Upper lobe of left lung (tissue), 6 donors: ENCODE results near the gene SYT5. TPM values are rescaled to one million over a fixed set of nuclear protein-coding genes. Genes with fewer than 3 reads are reported as not detected.
A peak's percentile ranks its signal among the peaks of the same experiment; 100 is the strongest.

Experiments used
- ATAC-seq, 2 donors: fragments of 200-7000 bp; cut with Tn5 transposase; one replicate each; pipeline ENCODE4 v1.9.1; 2022; ENCODE audit warnings: mild to moderate bottlenecking in 2 of 2, moderate library complexity in 2 of 2; ENCODE audit not compliant: low FRiP score in 2 of 2
- DNase-seq, 2 donors: peaks; one replicate each; pipeline ENCODE4 v3.0.0-alpha.2; 2019 to 2020
- H3K27ac ChIP-seq, 4 donors: fragments of 200-600 bp; sonication (generic); one replicate each; pipeline ENCODE4 v1.5.1; 2016 to 2019
- H3K27me3 ChIP-seq, 4 donors: fragments of 200-600 bp; sonication (generic); one replicate each; pipeline ENCODE4 v1.5.1; 2017 to 2019
- H3K36me3 ChIP-seq, 4 donors: fragments of 200-600 bp; sonication (generic); one replicate each; pipeline ENCODE4 v1.5.1; 2016 to 2019
- H3K4me1 ChIP-seq, 4 donors: fragments of 200-600 bp; sonication (generic); one replicate each; pipeline ENCODE4 v1.5.1; 2018 to 2019
- H3K4me3 ChIP-seq, 4 donors: fragments of 200-600 bp; sonication (generic); one replicate each; pipeline ENCODE4 v1.5.1; 2017 to 2019; ENCODE audit warnings: mild to moderate bottlenecking in 2 of 4, moderate library complexity in 1 of 4
- H3K9me3 ChIP-seq, 4 donors: fragments of 200-600 bp; sonication (generic); one replicate each; pipeline ENCODE4 v1.5.1; 2018 to 2019
- EP300 ChIP-seq, 4 donors: sonication (generic); formaldehyde crosslinking; IDR thresholded peaks; one replicate each; pipeline ENCODE4 v1.5.1; 2017; ENCODE audit warnings: antibody characterized with exemption in 4 of 4, control low read depth in 2 of 4
- POLR2A ChIP-seq, 4 donors: fragments of 450-650 bp; IDR thresholded peaks; one replicate each; pipeline ENCODE4 v1.5.1; 2016 to 2017; ENCODE audit warnings: antibody characterized with exemption in 4 of 4, mild to moderate bottlenecking in 2 of 4
- POLR2AphosphoS5 ChIP-seq, 2 donors: sonication (generic); formaldehyde crosslinking; IDR thresholded peaks; one replicate each; pipeline ENCODE4 v1.5.1; 2017; ENCODE audit warnings: antibody characterized with exemption in 2 of 2
- WGBS, 2 donors: methylation state at CpG; one replicate each; pipeline ENCODE4 v1.1.5; 2017 to 2018; 5-methylcytosine and 5-hydroxymethylcytosine counted together
- total RNA-seq, 6 donors: library from RNA; depleted of rRNA in 4 of 6; stranded (reverse); fragments of >200 nt in 4 of 6; gene quantifications; one replicate each; pipeline versions ENCODE4 v1.1.0 to v1.2.1, GENCODE V29; 2016 to 2021
- TF ChIP-seq, protein P1 (sequence below), 6 experiments: fragments of 450-650 bp in 4 of 6; fragments of 200-600 bp in 2 of 6; sonication (generic) in 2 of 6; IDR thresholded peaks; one replicate each; pipeline ENCODE4 v1.5.1; 2016 to 2019; ENCODE audit warnings: antibody characterized with exemption in 6 of 6
- donor health status: DM: no; HTN: no; CAD: no; lungs with moderate emphysema.
- donor health status: DM: no; HTN: yes; CAD: no; lungs with severe emphysema.

Gene SYT5
- total RNA-seq, 6 donors from 2014 or later, result 0.11 to 0.91 TPM; not detected in 4

DNA sequence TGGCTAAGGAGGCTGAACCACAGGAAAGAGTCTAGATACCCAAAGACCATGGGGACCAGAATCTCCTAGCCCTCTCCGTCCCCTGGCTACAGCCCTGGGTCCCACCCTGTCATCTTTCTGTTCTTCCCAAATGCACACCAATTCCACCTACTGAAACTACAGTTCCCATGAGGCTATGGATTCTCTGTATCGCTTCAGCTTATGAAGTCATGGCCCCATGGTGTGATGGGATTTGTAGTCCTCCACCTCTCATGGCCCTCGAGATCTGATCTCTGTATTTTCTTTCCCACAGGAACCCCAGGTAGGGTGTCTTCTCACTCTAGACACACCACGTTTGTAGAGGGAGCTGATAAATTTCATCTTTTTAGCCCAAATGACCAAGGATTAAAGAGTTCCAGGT lies 17.4 kb upstream of the SYT5 start:
- ATAC-seq, result peak in 1 of 2 donors; percentile 33
- no peak overlapping the region for H3K27ac ChIP-seq
- H3K4me1 ChIP-seq, result no peaks in the 10 kb centered on the region
- no peak for DNase-seq
- H3K4me3 ChIP-seq, result no peak overlapping the region
- WGBS, 2 donors, result 52 to 53% methylated on average over 4 of the region's 4 CpGs
- H3K9me3 ChIP-seq, result no peaks in the 10 kb centered on the region
- no peaks in the 10 kb centered on the region for H3K36me3 ChIP-seq
- no peaks in the 10 kb centered on the region for H3K27me3 ChIP-seq
- TF ChIP-seq EP300 (IDR thresholded peaks at IDR 0.05), result no peak
- no peak for TF ChIP-seq POLR2A (IDR thresholded peaks at IDR 0.05)

DNA sequence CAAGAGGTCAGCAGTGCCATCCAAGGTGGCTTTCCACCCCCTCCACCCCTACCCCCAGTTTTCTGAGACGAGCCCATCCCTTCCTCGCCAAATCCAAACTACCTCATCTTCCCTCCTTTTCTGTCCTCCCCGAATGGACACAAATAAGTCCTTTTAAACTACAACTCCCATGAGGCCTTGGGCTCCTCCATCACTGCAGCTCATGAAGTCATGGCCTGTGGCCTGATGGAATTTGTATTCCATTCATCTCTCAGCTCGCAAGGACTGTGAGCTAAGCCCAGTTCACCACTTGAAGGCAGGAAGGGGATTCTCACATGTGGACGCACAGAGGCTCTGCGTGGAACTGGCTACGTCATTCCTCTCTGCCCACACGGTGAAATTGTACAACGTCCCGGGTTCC lies 16.7 kb upstream of the SYT5 start:
- TF ChIP-seq EP300 (IDR thresholded peaks at IDR 0.05), result no peak
- TF ChIP-seq, protein P1, sequence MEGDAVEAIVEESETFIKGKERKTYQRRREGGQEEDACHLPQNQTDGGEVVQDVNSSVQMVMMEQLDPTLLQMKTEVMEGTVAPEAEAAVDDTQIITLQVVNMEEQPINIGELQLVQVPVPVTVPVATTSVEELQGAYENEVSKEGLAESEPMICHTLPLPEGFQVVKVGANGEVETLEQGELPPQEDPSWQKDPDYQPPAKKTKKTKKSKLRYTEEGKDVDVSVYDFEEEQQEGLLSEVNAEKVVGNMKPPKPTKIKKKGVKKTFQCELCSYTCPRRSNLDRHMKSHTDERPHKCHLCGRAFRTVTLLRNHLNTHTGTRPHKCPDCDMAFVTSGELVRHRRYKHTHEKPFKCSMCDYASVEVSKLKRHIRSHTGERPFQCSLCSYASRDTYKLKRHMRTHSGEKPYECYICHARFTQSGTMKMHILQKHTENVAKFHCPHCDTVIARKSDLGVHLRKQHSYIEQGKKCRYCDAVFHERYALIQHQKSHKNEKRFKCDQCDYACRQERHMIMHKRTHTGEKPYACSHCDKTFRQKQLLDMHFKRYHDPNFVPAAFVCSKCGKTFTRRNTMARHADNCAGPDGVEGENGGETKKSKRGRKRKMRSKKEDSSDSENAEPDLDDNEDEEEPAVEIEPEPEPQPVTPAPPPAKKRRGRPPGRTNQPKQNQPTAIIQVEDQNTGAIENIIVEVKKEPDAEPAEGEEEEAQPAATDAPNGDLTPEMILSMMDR (IDR thresholded peaks at IDR 0.05), result no peak
- no peak for TF ChIP-seq POLR2A (IDR thresholded peaks at IDR 0.05)
- TF ChIP-seq POLR2AphosphoS5 (IDR thresholded peaks at IDR 0.05), result no peak
- Histone ChIP-seq H3K27me3 (no peaks in the 10 kb centered on the region), H3K4me1 (no peaks in the 10 kb centered on the region), H3K27ac (no peak overlapping the region), H3K4me3 (no peak overlapping the region), H3K9me3 (no peaks in the 10 kb centered on the region), H3K36me3 (no peaks in the 10 kb centered on the region)
- ATAC-seq (no peak), DNase-seq (no peak)
- WGBS, 2 donors, result 82% methylated on average over 10 of the region's 10 CpGs

DNA sequence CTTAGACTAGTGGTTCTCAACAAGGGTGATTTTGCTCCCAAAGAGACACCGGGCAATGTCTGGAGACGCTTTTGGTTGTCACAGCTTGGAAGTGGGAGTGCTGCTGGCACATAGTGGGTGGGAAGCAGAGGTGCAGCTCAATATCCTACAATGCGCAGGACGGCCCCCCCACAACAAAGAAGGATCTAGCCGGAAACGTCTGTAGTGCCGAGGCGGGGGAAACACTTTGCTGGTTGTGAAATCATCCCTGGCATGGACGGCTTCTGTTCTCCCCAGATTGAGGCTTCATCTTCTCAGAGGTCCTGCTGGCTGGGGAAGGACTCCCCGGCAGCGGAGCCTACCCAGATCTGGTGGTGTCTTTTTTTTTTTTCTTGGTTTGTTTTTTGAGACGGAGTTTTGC lies 13.4 kb upstream of the SYT5 start:
- H3K9me3 ChIP-seq, result no peaks in the 10 kb centered on the region
- peaks cover 0 to 4% (median 0%) of the 10 kb centered on the region in 4 donors for H3K4me1 ChIP-seq
- H3K27ac ChIP-seq, result no peak overlapping the region
- H3K4me3 ChIP-seq, result no peak overlapping the region
- no peaks in the 10 kb centered on the region for H3K36me3 ChIP-seq
- TF ChIP-seq POLR2A (IDR thresholded peaks at IDR 0.05) (no peak), POLR2AphosphoS5 (IDR thresholded peaks at IDR 0.05) (no peak), EP300 (IDR thresholded peaks at IDR 0.05) (no peak)
- TF ChIP-seq, protein P1 (IDR thresholded peaks at IDR 0.05), result no peak
- DNase-seq (no peak), ATAC-seq (no peak)
- no peaks in the 10 kb centered on the region for H3K27me3 ChIP-seq
- WGBS, 2 donors, result 67 to 70% methylated on average over 12 of the region's 12 CpGs

DNA sequence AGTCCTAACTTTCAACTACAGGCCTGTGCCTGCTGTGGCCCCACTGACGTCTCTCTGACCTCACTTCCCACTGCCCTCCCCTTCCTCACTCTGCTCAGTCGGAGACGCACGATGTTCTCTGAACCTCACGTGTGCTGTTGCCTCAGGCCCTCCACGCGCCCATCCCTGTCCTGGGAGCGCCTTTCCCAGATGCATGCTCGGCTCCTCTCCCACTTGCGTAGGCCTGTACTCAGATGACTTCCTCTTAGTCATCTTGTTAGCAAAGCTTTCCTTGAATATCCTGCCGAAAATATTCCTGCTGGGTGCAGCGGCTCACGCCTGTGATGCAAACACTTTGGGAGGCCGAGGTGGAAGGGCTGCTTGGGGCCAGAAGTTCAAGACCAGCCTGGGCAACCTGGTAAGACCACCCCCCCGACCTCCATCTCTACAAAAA lies 9.3 kb upstream of the SYT5 start:
- Histone ChIP-seq H3K9me3 (no peaks in the 10 kb centered on the region), H3K4me1 (peaks cover 0 to 5% (median 0%) of the 10 kb centered on the region in 4 donors), H3K36me3 (no peaks in the 10 kb centered on the region), H3K4me3 (no peak overlapping the region), H3K27ac (no peak overlapping the region), H3K27me3 (no peaks in the 10 kb centered on the region)
- ATAC-seq (peak in 1 of 2 donors; percentile 94), DNase-seq (peak in 1 of 2 donors; percentile 25)
- 60 to 63% methylated on average over 15 of the region's 15 CpGs for WGBS, 2 donors
- TF ChIP-seq, protein P1 (IDR thresholded peaks at IDR 0.05), result no peak
- TF ChIP-seq POLR2AphosphoS5 (IDR thresholded peaks at IDR 0.05) (no peak), POLR2A (IDR thresholded peaks at IDR 0.05) (no peak), EP300 (IDR thresholded peaks at IDR 0.05) (no peak)

DNA sequence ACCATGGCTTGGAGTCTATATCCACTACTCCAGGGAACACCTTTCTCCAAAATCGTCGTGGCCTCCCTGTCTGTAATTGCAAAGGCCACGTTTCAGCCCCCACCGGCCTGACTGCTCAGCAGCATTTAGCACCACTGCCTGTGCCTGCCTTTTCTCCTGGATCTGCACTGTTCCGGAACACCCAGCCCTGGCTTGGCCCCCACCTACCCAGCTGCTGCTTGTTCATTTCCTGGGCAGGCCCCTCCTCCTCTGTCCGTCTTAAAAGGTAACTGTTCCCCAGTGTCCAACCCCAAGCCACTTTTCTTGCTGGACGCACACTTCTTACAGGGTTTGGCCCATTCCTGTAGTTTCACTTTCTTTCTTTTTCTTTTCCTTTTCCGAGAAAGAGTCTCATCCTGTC lies 8.5 kb upstream of the SYT5 start:
- ATAC-seq, result no peak
- Histone ChIP-seq H3K36me3 (no peaks in the 10 kb centered on the region), H3K27ac (no peak overlapping the region), H3K9me3 (no peaks in the 10 kb centered on the region), H3K4me1 (peaks cover 0 to 5% (median 0%) of the 10 kb centered on the region in 4 donors), H3K4me3 (no peak overlapping the region), H3K27me3 (no peaks in the 10 kb centered on the region)
- TF ChIP-seq, protein P1 (IDR thresholded peaks at IDR 0.05), result no peak
- no peak for TF ChIP-seq POLR2A (IDR thresholded peaks at IDR 0.05)
- no peak for TF ChIP-seq EP300 (IDR thresholded peaks at IDR 0.05)
- no peak for TF ChIP-seq POLR2AphosphoS5 (IDR thresholded peaks at IDR 0.05)
- WGBS, 2 donors, result 51 to 53% methylated on average over 7 to 8 of the region's 8 CpGs
- DNase-seq, result no peak
